HepG2 (cell line): ENCODE data around the gene FHIT. TPM values are rescaled to one million over a fixed set of nuclear protein-coding genes. Genes with fewer than 3 reads are reported as not detected.

ENCODE experiments used
- AKAP8 ChIP-seq: sonication (generic); formaldehyde crosslinking; IDR thresholded peaks from 2 replicates; pipeline ENCODE4 v1.5.1; 2020; ENCODE audit warnings: mild to moderate bottlenecking, missing genetic modification reagents
- CC2D1A ChIP-seq: sonication (generic); formaldehyde crosslinking; IDR thresholded peaks from 2 replicates; pipeline ENCODE4 v1.8.1; 2023; ENCODE audit warnings: mild to moderate bottlenecking, missing genetic modification reagents
- FLYWCH1 ChIP-seq: sonication (generic); formaldehyde crosslinking; IDR thresholded peaks from 2 replicates; pipeline ENCODE4 v1.8.1; 2023; ENCODE audit warnings: mild to moderate bottlenecking, missing genetic modification reagents
- FOXK2 ChIP-seq: fragments of 450-650 bp; IDR thresholded peaks from 2 replicates; pipeline ENCODE4 v1.6.1; 2016
- HNF4A ChIP-seq: sonication (generic); formaldehyde crosslinking; IDR thresholded peaks from 2 replicates; pipeline ENCODE4 v1.4.0; 2020; ENCODE audit warnings: missing genetic modification reagents
- KMT2A ChIP-seq: sonication (generic); formaldehyde crosslinking; IDR thresholded peaks from 2 replicates; pipeline ENCODE4 v1.4.0; 2020; ENCODE audit warnings: missing genetic modification reagents
- MBNL3 ChIP-seq: fragments of 250-450 bp; sonication (Bioruptor Pico); conservative IDR thresholded peaks from 2 replicates; pipeline ENCODE4 v1.8.0; 2022; ENCODE audit warnings: mild to moderate bottlenecking, inconsistent platforms
- SALL1 ChIP-seq: sonication (generic); formaldehyde crosslinking; IDR thresholded peaks from 2 replicates; pipeline ENCODE4 v1.8.0; 2022; ENCODE audit warnings: mild to moderate bottlenecking, missing genetic modification reagents
- SIX1 ChIP-seq: sonication (generic); formaldehyde crosslinking; IDR thresholded peaks from 2 replicates; pipeline ENCODE4 v1.4.0; 2020; ENCODE audit warnings: missing genetic modification reagents, borderline replicate concordance
- SRF ChIP-seq: IDR thresholded peaks from 2 replicates; pipeline ENCODE4 v1.6.1; 2011; ENCODE audit warnings: mild to moderate bottlenecking, low read depth, low read length, moderate library complexity
- TOE1 ChIP-seq: sonication (generic); formaldehyde crosslinking; IDR thresholded peaks from 2 replicates; pipeline ENCODE4 v1.4.0; 2020; ENCODE audit warnings: mild to moderate bottlenecking, missing genetic modification reagents
- ZMYM4 ChIP-seq: sonication (generic); formaldehyde crosslinking; IDR thresholded peaks from 2 replicates; pipeline ENCODE4 v1.8.1; 2023; ENCODE audit warnings: mild to moderate bottlenecking, missing genetic modification reagents
- ZNF878 ChIP-seq: sonication (generic); formaldehyde crosslinking; IDR thresholded peaks from 2 replicates; pipeline ENCODE4 v1.8.1; 2023; ENCODE audit warnings: mild to moderate bottlenecking, missing genetic modification reagents, moderate library complexity
- polyA plus RNA-seq, 8 experiments: library from polyadenylated mRNA; depleted of rRNA in 3 of 8; stranded (reverse) in 7 of 8; unstranded in 1 of 8; fragments of >200 nt; fragmentation: Illumina TruSeq in 4 of 8; extraction: Trizol in 4 of 8; gene quantifications; 2 replicates each; pipeline versions ENCODE4 v1.2.1 to v1.2.3, GENCODE V29; 2011 to 2016; ENCODE audit warnings: low read depth in 4 of 8, missing spikeins in 1 of 8, mixed read lengths in 1 of 8; ENCODE audit not compliant: insufficient read depth in 1 of 8
- total RNA-seq, 5 experiments: library from RNA; depleted of rRNA; stranded (reverse); fragments of >200 nt; fragmentation: Illumina TruSeq; extraction: Trizol; gene quantifications; 2 replicates each; pipeline ENCODE4 v1.2.3, GENCODE V29; 2016; ENCODE audit warnings: low read depth in 1 of 5
- TF ChIP-seq, protein P1 (sequence below): sonication (generic); formaldehyde crosslinking; IDR thresholded peaks from one replicate; pipeline ENCODE4 v1.5.1; 2020; ENCODE audit warnings: mild to moderate bottlenecking, missing genetic modification reagents; ENCODE audit errors: not compliant biosample characterization
- TF ChIP-seq, protein P2 (sequence below): IDR thresholded peaks from 2 replicates; pipeline ENCODE4 v1.6.1; 2016; ENCODE audit warnings: low read depth, control low read depth
- TF ChIP-seq, protein P3 (sequence below), 2 experiments: sonication (generic) in 1 of 2; formaldehyde crosslinking in 1 of 2; IDR thresholded peaks; 2 replicates each; pipeline versions ENCODE4 v1.5.1 to v1.6.1; 2011 to 2020; ENCODE audit warnings: borderline replicate concordance in 1 of 2, low read depth in 1 of 2, low read length in 1 of 2, mild to moderate bottlenecking in 1 of 2, missing genetic modification reagents in 1 of 2, moderate library complexity in 1 of 2
- TF ChIP-seq, protein P4 (sequence below): fragments of 450-650 bp; IDR thresholded peaks from 2 replicates; pipeline ENCODE4 v1.6.1; 2017

FHIT gene
- total and polyA plus RNA-seq, 2 of the 13 experiments (the other 11 are each of a cell fraction or from before 2014, with no cell fraction given), result 4.0 to 4.6 TPM

DNA sequence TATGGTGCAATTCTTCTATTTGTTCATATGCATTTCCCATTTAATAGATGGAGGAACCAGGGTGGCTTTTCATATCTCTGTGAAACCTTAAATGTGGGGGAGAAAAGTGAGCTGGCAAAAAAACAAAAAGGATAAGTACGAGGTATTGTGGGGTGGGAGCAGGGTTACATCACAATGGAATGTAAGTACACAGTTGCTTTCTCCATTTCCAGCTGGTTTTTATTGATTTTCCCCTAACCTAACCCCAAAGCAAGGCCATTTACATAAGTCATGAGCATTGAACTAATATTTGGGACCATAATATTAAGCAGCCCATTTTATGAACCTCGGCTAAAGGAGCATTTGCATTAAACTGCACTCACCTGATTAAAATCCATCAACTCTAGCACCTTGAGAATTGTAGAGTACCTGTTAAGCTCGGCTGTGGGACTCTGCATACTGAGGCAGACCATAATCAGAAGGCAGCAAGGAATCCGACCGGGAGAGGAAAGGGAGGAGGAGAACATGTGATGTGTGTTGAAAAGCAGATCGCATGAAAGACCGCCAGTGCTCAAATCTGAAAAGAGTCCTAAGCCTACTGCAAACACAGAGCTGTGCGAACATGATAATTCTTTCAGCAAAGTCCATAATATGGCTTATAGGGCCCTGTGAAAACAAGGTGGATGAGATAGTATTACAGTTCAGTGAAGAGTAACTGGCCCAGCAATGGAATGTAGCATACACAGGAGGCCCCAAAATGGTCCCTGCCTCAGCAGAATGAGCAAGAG is 513.4 kb downstream of the FHIT start (continued):
- TF ChIP-seq, protein P1, sequence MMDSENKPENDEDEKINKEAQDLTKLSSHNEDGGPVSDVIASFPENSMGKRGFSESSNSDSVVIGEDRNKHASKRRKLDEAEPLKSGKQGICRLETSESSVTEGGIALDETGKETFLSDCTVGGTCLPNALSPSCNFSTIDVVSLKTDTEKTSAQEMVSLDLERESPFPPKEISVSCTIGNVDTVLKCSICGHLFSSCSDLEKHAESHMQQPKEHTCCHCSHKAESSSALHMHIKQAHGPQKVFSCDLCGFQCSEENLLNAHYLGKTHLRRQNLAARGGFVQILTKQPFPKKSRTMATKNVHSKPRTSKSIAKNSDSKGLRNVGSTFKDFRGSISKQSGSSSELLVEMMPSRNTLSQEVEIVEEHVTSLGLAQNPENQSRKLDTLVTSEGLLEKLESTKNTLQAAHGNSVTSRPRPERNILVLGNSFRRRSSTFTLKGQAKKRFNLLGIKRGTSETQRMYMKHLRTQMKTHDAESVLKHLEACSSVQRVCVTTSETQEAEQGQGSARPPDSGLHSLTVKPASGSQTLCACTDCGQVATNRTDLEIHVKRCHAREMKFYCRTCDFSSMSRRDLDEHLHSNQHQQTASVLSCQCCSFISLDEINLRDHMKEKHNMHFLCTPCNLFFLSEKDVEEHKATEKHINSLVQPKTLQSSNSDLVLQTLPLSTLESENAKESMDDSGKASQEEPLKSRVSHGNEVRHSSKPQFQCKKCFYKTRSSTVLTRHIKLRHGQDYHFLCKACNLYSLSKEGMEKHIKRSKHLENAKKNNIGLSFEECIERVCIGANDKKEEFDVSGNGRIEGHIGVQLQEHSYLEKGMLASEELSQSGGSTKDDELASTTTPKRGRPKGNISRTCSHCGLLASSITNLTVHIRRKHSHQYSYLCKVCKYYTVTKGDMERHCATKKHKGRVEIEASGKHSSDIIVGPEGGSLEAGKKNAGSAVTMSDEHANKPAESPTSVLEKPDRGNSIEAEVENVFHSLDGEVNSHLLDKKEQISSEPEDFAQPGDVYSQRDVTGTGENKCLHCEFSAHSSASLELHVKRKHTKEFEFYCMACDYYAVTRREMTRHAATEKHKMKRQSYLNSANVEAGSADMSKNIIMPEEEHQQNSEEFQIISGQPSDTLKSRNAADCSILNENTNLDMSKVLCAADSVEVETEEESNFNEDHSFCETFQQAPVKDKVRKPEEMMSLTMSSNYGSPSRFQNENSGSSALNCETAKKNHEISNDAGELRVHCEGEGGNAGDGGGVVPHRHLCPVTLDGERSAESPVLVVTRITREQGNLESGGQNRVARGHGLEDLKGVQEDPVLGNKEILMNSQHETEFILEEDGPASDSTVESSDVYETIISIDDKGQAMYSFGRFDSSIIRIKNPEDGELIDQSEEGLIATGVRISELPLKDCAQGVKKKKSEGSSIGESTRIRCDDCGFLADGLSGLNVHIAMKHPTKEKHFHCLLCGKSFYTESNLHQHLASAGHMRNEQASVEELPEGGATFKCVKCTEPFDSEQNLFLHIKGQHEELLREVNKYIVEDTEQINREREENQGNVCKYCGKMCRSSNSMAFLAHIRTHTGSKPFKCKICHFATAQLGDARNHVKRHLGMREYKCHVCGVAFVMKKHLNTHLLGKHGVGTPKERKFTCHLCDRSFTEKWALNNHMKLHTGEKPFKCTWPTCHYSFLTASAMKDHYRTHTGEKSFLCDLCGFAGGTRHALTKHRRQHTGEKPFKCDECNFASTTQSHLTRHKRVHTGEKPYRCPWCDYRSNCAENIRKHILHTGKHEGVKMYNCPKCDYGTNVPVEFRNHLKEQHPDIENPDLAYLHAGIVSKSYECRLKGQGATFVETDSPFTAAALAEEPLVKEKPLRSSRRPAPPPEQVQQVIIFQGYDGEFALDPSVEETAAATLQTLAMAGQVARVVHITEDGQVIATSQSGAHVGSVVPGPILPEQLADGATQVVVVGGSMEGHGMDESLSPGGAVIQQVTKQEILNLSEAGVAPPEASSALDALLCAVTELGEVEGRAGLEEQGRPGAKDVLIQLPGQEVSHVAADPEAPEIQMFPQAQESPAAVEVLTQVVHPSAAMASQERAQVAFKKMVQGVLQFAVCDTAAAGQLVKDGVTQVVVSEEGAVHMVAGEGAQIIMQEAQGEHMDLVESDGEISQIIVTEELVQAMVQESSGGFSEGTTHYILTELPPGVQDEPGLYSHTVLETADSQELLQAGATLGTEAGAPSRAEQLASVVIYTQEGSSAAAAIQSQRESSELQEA (CRISPR knock-in tag), result no peak
- TF ChIP-seq SIX1 (no peak), ZNF878 (CRISPR knock-in tag) (no peak), KMT2A (CRISPR knock-in tag) (no peak), FOXK2 (no peak), CC2D1A (CRISPR knock-in tag) (no peak), SALL1 (peak; percentile 21; the same call in 1 of the 2 replicates), MBNL3 (CRISPR knock-in tag) (no peak), AKAP8 (no peak), ZMYM4 (0 out of 2 replicates have a peak, but pooled peaks have one; percentile 23), TOE1 (no peak), SRF (no peak), FLYWCH1 (CRISPR knock-in tag) (no peak), HNF4A (CRISPR knock-in tag) (no peak)
- TF ChIP-seq, protein P2, sequence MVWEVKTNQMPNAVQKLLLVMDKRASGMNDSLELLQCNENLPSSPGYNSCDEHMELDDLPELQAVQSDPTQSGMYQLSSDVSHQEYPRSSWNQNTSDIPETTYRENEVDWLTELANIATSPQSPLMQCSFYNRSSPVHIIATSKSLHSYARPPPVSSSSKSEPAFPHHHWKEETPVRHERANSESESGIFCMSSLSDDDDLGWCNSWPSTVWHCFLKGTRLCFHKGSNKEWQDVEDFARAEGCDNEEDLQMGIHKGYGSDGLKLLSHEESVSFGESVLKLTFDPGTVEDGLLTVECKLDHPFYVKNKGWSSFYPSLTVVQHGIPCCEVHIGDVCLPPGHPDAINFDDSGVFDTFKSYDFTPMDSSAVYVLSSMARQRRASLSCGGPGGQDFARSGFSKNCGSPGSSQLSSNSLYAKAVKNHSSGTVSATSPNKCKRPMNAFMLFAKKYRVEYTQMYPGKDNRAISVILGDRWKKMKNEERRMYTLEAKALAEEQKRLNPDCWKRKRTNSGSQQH (CRISPR knock-in tag), result no peak
- TF ChIP-seq, protein P3, sequence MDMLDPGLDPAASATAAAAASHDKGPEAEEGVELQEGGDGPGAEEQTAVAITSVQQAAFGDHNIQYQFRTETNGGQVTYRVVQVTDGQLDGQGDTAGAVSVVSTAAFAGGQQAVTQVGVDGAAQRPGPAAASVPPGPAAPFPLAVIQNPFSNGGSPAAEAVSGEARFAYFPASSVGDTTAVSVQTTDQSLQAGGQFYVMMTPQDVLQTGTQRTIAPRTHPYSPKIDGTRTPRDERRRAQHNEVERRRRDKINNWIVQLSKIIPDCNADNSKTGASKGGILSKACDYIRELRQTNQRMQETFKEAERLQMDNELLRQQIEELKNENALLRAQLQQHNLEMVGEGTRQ (IDR thresholded peaks at IDR 0.05; ENCODE audit: low read depth, low read length), result no peak
- TF ChIP-seq, protein P3 (CRISPR knock-in tag; IDR thresholded peaks at IDR 0.05; ENCODE audit: borderline replicate concordance), result no peak
- TF ChIP-seq, protein P4, sequence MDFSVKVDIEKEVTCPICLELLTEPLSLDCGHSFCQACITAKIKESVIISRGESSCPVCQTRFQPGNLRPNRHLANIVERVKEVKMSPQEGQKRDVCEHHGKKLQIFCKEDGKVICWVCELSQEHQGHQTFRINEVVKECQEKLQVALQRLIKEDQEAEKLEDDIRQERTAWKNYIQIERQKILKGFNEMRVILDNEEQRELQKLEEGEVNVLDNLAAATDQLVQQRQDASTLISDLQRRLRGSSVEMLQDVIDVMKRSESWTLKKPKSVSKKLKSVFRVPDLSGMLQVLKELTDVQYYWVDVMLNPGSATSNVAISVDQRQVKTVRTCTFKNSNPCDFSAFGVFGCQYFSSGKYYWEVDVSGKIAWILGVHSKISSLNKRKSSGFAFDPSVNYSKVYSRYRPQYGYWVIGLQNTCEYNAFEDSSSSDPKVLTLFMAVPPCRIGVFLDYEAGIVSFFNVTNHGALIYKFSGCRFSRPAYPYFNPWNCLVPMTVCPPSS, result no peak
